IPS-11a (cell line): ENCODE data around the gene SCN9A.
"Not testable (repeated sequence)": the region's sequence is repeated elsewhere in the genome, so short reads cannot be mapped to it uniquely, and the experiment has no call there.

Source experiments
- H3K4me3 ChIP-seq: one replicate; pipeline ENCODE4 v1.5.1; 2013; ENCODE audit warnings: low read depth, low read length, control low read depth

SCN9A gene

DNA sequence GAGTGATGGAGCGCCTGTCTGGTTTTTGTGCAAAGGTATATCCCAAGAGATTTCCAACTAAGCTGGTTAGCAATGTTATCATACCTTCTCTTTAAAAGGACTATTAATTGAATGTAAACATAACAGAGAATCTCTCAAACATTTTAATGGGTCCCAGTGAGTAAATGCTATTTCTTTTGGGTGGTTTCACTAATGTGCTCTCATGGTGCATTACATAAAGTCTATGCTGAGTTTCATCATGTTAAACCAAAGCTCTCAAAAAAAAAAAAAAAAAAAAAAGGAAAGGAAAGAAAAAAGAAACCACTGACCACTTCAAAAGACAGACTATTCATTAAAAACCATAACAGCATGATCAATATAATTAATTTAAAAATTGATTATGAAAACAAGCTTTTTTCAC is 128.8 kb downstream of the SCN9A start:
- H3K4me3 ChIP-seq = no peak overlapping the region

DNA sequence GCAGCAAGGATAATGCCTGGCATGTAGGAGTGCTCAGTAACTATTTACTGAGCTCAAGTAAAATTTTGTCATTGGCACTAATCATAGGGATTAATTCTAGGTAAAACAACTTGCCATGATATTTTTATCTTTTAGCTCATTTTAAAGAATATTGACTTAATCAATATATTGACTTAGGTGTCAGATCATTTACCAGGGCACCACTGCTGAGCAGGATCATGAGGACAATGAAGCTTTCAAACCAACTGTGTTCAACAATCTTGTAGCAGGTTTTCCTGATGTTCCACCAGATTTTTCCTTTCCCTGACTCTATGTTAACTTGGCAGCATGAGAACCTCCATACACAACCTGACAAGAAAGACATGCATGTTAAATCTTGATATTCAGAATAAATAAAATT is 133.4 kb downstream of the SCN9A start:
- H3K4me3 ChIP-seq = no peak overlapping the region

DNA sequence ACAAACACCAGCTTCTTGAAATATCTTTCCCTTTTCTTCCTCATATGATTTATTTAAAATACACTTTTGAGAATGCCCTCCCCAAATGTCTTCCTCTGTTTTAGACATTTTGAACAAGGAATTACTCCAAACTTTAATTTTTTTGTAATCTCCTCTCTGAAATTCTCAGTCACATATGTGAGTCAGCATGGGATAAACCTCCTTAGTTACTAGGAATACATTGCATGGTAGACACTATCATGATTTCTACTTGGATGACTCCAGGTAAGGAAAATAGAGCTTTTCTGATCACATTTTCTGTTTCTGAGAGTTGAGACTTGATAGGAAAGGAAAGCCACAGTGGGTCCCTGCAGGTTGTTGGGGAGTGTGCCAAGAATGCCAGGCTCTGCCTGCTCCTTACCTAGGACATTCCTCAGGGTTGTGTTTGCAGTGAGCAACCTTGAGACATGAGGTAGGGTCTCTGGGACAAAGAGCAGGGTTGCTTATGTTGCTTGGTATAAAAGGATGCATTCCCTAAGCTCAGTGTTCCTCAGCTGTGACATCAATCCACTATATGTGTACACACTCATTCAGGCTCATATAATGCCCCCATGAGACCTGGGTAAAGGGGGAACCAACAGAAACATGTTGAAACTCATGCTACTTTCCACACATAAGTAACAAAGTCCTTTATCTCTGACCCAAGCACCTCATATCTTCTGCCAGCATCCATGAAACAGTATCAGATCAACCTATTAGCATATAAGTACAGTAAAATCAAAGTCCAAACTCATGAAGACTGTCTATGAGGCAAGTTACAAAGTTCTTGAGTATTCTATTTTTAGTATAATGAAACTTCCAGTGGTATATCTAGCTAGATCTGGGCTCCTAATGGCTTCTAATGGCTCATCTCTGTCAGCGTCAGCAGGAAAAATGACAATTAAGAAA is 135.1 kb downstream of the SCN9A start:
- H3K4me3 ChIP-seq = no peak overlapping the region

DNA sequence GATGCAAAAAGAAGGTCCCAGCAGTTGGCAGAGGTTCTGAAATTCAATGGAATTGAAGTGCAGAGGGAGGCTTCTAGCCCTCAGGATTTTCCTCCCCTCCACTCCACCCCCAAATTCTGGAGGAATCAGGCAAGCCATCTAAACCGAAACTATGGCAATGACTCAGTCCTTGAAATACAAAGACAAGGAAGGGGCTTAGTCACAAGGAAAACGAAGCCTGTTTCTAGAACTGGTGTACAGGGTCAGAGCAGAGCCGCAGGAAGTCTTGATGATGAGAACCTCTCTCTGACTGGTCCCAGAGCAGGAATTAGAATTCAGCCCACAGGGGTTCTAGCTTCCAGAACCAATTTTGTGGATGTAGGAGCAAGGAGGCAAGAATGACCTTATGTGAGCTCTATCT is 136.2 kb downstream of the SCN9A start:
- H3K4me3 ChIP-seq = no peak overlapping the region

DNA sequence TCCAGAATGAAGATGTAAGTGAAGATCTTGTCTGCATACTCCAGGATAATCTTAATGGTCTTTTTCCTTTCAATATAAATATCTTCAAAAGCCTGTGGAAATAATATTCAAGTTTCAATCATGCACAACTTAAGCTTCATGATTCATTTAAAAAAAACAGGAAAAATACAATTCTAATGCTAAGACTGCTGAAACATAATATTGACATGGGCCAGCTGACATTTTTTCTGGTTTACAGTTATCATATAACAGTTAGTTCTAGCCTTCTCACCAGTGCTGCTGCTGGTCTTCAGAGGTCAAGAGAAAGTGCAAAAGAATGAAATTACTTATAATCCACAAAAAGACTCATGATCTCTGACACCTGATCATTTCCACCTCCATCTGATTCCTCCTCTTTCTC is 137.6 kb downstream of the SCN9A start:
- no peak overlapping the region for H3K4me3 ChIP-seq

DNA sequence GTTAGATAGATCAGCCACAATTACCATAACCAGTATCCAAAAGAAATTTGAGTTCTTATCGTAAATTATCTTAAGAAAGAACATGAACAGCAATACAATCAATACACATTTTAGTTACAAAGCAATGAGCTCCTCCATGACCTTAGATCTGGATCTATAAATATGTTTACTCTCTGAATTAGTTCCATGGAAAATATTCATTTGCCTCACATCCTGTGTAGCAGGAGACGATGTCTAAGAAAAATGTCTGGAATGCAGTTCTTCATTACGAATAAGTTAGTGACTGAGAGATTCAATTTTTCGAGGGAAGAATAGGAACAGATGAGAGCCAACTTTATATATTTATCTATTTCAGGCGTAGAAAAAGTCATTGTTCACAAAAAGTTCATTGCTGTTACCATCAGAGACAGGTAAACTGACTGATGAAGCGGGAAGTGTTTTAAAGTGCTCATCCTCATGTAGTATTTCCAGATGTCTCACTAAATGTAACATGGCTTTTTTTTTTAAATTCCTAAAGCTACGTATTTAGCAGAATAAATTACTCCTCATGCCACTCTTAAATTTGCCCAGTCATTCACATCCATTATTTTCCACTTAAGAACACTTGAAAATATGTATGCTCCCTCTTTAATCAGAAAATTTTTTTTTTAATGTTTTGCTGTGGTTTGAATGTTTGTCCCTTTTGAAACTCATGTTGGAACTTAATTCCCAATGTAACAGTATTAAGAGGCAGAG is 141.5 kb downstream of the SCN9A start:
- no peak overlapping the region for H3K4me3 ChIP-seq

DNA sequence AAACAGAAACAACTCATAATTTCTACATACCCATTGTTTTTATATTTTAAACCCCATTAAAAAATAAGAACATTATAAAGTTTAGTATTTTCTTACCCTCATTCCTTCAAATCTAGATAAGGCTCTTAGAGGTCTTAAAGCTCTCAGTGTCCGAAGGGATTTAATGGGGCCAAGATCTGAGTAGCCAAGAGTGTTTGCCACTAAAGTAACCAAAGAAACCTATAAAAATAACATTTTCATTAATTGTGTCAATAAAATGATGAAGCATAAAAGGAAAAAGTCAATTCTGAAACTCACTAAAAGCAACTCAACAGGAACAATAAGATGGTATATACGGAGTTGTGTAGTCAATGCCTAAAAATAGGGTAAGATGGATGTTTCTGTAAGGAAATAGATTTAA is 142.5 kb downstream of the SCN9A start:
- no peak overlapping the region for H3K4me3 ChIP-seq

DNA sequence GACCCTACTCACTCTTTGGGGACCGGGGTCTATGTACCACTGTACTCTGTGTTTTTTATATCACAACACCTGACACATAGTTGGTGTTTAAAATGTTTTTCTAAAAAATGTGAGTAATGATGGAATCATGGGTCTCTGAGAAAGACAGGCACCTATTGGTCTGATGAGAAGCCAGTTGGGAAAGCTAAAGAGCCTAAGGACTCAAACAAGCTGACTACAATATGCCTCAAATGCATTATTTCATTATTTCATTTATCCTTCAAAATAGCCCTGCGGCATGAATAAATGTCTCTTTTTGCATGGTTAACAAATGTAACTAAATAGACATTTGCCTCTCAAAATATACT is 145.0 kb downstream of the SCN9A start:
- H3K4me3 ChIP-seq = no peak overlapping the region

DNA sequence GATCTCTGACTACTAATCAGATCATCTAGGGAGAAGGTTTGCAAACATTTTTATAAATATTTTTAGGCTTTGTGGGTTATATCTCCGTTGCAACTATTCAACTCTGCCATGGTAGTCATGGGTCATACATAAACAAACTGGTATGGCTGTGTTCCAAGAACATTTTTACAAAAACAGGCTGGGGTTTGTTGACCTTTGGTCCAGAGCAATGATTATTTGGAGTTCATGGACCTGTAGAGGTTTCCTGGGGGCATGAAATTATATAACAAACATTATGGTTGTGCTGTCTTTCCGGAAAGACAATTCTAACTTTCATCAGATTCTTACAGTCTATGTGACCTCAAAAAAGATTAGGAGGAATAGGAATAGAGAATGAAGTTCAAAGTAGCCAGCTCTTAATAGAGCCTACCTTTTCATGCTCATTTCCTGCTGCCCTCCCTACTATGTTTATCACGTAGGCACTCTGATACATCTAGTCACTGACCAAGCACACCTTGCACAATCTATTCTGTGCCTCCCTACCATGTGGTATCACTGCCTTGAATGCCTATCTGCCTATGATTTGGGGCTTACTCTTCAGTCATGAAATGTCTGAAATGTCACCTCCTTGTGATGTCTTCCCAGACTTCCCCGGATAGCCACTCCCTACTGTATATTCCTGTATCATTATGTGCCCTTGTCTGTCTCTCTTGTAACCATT is 145.6 kb downstream of the SCN9A start:
- no peak overlapping the region for H3K4me3 ChIP-seq

DNA sequence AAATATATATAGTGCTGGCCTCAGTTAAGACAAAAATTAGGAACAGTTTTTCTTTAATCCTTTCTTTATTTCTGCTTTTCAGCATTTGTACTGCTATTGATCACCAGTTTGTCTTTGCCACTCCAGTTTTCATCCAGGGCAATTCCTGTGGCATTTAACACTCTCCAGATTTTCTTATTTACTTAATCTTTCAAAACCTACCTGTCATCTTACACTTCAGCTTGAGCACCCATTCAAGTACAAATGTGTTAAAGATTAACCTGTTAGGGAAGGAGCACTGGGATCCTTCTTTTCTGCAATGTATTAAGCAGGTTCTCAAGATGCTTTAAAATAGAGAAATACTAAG is 146.1 kb downstream of the SCN9A start:
- H3K4me3 ChIP-seq = no peak overlapping the region

DNA sequence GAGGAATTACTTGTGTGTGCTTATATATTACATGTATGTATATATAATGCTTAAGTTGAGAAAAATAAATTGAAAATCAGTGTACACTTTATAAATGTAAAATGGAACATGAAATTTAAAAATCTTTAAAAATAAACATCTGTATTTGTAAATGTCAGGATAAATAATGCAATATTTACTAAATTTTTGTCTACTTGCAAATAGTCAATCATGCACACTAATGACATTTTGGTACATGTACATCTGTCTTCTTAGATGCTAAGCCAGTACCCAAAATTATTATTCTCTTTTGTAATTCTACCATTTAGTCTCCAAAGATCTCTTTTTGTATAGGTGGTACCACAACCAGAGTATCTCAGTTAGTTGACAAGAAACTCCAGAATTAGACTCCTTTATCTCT is 151.5 kb downstream of the SCN9A start:
- no peak overlapping the region for H3K4me3 ChIP-seq

DNA sequence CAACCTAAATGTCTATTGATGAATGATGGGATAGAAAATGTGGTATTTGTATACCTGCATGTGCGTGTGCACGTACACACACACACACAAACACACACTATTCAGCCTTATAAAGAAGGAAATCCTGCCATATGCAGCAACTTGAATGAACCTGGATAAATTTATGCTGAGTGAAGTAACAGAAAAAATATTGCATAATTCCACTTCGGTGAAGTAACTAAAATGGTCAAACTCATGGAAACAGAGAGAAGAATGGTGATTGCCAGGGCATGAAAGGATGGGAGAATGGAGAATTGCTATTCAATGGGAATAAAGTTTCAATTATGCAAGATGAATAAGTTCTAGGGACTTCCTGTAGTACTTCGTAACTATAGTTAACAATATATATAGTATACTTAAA is 152.4 kb downstream of the SCN9A start:
- no peak overlapping the region for H3K4me3 ChIP-seq

DNA sequence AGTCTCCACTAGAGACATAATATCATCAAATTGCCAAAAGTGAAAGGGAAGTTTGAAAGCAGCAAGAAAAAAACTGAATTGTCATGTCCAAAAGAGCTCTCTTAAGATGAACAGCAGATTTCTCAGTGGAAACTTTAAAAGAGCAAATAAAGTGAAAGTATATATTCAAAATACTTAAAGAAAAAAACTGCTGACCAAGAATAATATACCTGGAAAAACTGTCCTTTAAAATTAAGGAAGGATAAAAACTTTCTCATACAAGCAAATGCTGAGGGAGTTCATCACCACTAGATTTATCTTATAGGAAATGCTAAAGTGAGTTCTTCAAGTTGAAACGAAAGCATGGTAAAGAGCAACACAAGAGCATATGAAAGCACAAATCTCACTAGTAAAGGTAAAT is 164.7 kb downstream of the SCN9A start:
- H3K4me3 ChIP-seq = no peak overlapping the region

DNA sequence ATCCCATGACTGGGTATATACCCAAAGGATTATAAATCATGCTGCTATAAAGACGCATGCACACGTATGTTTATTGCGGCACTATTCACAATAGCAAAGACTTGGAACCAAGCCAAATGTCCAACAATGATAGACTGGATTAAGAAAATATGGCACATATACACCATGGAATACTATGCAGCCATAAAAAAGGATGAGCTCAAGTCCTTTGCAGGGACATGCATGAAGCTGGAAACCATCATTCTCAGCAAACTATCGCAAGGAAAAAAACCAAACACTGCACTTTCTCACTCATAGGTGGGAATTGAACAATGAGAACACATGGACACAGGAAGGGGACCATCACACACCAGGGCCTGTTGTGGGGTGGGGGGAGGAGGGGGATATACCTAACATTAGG is 165.8 kb downstream of the SCN9A start:
- not testable (repeated sequence) for H3K4me3 ChIP-seq

DNA sequence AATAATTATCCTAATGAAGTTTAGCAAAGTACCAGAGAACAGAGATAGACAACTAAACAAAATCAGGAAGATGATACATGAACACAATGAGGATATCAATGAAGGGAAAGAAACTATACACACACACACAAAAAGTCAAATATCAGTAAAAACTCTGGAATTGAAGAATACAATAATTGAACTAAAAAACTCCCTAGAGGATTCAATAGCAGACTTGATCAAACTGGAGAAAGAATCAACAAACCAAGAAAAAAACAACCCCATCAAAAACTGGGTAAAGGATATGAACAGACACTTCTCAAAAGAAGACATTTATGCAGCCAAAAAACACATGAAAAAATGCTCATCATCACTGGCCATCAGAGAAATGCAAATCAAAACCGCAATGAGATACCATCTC is 166.4 kb downstream of the SCN9A start:
- not testable (repeated sequence) for H3K4me3 ChIP-seq

DNA sequence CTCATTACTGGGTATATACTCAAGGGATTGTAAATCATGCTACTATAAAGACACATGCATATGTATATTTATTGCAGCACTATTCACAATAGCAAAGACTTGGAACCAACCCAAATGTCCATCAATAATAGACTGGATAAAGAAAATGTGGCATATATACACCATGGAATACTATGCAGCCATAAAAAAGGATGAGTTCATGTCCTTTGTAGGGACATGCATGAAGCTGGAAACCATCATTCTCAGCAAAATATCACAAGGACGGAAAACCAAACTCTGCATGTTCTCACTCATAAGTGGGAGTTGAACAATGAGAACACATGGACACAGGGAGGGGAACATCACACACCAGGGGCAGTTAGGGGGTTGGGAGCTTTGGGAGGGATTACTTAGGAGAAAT is 169.6 kb downstream of the SCN9A start:
- not testable (repeated sequence) for H3K4me3 ChIP-seq

DNA sequence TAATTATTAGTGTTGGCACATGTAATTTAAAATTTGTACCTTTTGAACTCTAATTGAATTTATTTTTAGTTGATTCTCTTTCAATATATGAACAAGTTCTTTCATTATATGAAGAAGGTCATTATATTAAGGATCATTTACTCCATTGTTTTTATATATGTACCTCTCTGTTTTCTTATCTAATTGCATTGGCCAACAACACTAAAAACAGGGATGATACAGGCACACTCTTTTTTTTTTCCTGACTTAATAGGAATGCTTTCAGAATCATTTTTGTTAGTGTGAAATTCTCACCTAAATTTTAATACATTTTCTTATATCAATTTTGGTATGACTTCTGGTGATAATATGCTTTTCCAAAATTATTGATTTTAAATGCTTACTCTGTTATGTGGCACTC is 173.0 kb downstream of the SCN9A start:
- H3K4me3 ChIP-seq = no peak overlapping the region

DNA sequence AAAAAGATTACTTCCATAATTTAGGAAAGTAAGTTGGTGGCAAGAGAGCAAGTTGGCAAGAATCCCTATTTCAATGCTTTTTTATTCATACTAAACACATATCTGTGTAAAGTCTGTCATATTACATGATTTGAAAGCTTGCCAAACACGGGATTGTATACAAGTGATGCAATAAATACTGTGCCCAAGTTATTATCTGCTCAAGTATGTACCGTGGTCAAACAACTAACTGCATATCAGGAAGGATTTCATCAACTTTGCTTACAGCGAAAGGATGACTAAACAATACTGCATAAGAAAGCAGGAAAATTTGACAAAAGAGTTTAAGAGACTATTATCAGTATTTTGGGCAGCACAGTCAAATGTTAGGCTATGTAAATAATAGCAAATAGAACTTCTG is 178.3 kb downstream of the SCN9A start:
- H3K4me3 ChIP-seq = no peak overlapping the region

DNA sequence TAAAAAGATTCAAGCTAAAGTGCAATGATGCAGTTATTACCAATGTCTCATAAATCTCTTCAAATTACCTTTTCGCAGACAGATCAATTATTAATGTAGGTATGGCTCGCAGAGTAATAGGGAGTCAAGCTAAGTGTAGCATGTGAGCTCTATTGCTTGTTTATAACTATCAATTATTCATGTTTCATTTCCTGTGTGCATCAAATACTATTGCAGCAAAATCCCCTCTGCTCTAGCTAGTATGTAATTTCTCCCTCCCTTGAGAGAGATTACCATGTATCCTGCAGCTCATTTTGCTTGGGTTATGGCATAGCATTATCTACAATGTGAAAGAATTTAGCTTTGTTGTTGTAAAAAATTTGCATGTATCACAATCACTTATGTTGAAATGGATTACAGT is 182.3 kb downstream of the SCN9A start:
- H3K4me3 ChIP-seq = no peak overlapping the region

DNA sequence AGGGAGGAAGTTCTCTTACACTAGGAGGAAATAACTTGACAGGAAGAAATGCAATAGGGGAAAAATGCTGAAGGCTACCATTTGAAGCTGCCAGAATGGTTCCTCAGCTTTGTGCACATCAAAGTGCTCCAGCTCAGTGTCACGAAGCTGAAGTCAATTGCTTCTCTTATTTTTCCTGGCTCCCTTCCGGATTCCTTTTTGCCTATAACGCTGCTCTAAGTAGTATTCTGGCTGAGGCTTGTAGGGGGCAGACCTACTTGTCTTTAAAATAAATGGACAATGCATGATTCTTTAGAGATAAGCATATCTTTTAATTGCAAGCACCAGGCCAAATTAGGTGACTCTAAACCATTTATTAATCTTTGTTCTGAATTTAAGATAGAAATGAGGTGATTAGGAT is 187.7 kb downstream of the SCN9A start:
- H3K4me3 ChIP-seq = no peak overlapping the region

DNA sequence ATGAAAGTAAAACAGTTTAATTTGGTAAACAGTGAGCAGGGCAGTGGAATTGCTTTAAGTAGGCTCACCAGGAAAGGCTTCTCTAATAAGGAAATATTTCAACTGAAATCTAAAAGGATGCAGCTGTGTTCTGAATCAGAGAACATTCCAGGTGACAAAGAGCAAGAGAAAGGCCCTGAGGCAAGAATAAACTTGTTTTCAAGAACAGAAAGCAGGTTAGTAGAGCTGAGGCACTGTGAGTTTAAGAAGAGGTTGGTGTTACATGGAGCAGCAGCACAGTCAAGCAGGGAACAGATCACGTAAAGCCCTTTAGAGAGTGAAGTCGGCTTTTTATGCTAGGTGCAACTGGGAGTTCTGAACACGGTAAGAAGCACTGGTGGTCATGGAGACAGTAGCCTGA is 191.0 kb downstream of the SCN9A start:
- H3K4me3 ChIP-seq = no peak overlapping the region

DNA sequence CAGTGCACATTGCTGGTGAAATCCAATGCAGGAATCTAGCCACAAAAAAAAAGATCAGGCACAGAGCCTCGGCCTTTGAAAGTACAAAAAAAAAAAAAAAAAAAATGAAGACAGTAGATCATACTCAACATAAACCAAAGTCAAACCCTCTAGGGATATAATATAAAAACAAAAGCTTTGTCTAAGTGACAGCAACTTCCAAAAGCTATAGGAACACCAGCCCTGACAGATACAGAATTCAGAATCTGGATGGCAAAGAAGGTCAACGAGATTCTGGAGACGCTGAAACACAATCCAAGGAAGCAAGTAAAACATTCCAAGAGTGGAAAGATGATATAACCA is 194.0 kb downstream of the SCN9A start:
- H3K4me3 ChIP-seq = no peak overlapping the region
